ENCODE measurements around the gene LCT. TPM values are rescaled to one million over a fixed set of nuclear protein-coding genes. Genes with fewer than 3 reads are reported as not detected.

Gene LCT
- polyA plus RNA-seq, 1 of the 3 experiments (the other 2 are of a cell fraction) = not detected

- TF ChIP-seq RAD21 (IDR thresholded peaks at IDR 0.05; ENCODE audit: low read length) = peak; percentile 65
- TF ChIP-seq FOSL2 (IDR thresholded peaks at IDR 0.05; ENCODE audit: borderline replicate concordance, low read depth) = no peak
- TF ChIP-seq MEF2A (IDR thresholded peaks at IDR 0.05; ENCODE audit: borderline replicate concordance, low read depth) = no peak
- no peak for TF ChIP-seq EZH2phosphoT487 (IDR thresholded peaks at IDR 0.05; ENCODE audit: borderline replicate concordance, low read depth)
- no peak for TF ChIP-seq USF2 (IDR thresholded peaks at IDR 0.05; ENCODE audit: borderline replicate concordance, low read depth, low read length)
- no peak for TF ChIP-seq ZBTB33 (IDR thresholded peaks at IDR 0.05; ENCODE audit: borderline replicate concordance, low read depth)
- TF ChIP-seq TEAD4 (IDR thresholded peaks at IDR 0.05; ENCODE audit: borderline replicate concordance, insufficient read depth) = no peak
- TF ChIP-seq FOXJ3 (CRISPR knock-in tag; IDR thresholded peaks at IDR 0.05) = no peak
- no peak for TF ChIP-seq PBX3 (IDR thresholded peaks at IDR 0.05)
- TF ChIP-seq YY1 (IDR thresholded peaks at IDR 0.05; ENCODE audit: low read depth) = no peak
- TF ChIP-seq NRF1 (IDR thresholded peaks at IDR 0.05; ENCODE audit: low read depth, low read length) = no peak
These were observed 39.3 kb downstream of the LCT start (continued) for GRCh38 chr2:135797497-135798274.

GRCh38 chr2:135796606-135797005, 40.4 kb downstream of the LCT start:
- POLR2A ChIA-PET = no interaction called here
- H3K79me2 ChIP-seq (ENCODE audit: insufficient read depth) = no peaks in the 10 kb centered on the region
- no peaks in the 10 kb centered on the region for H3F3A ChIP-seq (replicated peaks; ENCODE audit: insufficient read depth)
- no peak overlapping the region for H3K9ac ChIP-seq
- no peaks in the 10 kb centered on the region for H4K20me1 ChIP-seq (ENCODE audit: insufficient read depth)
- no peak overlapping the region for H3K4me2 ChIP-seq
- no peak overlapping the region for H2AFZ ChIP-seq (ENCODE audit: low read depth)
- no peaks in the 10 kb centered on the region for H3K36me3 ChIP-seq (replicated peaks in 1 of 2; ENCODE audit: control insufficient read depth in 1 of 2, insufficient read depth in 2 of 2, low read length in 1 of 2)
- TF ChIP-seq RAD21 (IDR thresholded peaks at IDR 0.05; ENCODE audit: low read length) = no peak
- TF ChIP-seq FOSL2 (IDR thresholded peaks at IDR 0.05; ENCODE audit: borderline replicate concordance, low read depth) = no peak
- no peak for TF ChIP-seq USF2 (IDR thresholded peaks at IDR 0.05; ENCODE audit: borderline replicate concordance, low read depth, low read length)
- no peak for TF ChIP-seq NRF1 (IDR thresholded peaks at IDR 0.05; ENCODE audit: low read depth, low read length)
- no peak for TF ChIP-seq SIN3A (IDR thresholded peaks at IDR 0.05; ENCODE audit: borderline replicate concordance, low read depth, low read length)
- no peak for TF ChIP-seq TAF1 (IDR thresholded peaks at IDR 0.05; ENCODE audit: borderline replicate concordance, low read depth, low read length)
- TF ChIP-seq GABPA (IDR thresholded peaks at IDR 0.05; ENCODE audit: low read depth) = no peak
- TF ChIP-seq JUND (IDR thresholded peaks at IDR 0.05) = no peak
- TF ChIP-seq EZH2phosphoT487 (IDR thresholded peaks at IDR 0.05; ENCODE audit: borderline replicate concordance, low read depth) = no peak
- no peak for DNase-seq
- no peaks in the 10 kb centered on the region for H3K9me2 ChIP-seq
- H3K4me3 ChIP-seq (ENCODE audit: low read depth in 2 of 2, low read length in 1 of 2) = no peak overlapping the region
- no peaks in the 10 kb centered on the region for H3K9me3 ChIP-seq
- H3K4me1 ChIP-seq (ENCODE audit: control insufficient read depth in 1 of 2, insufficient read depth in 2 of 2, low read depth in 1 of 2, low read length in 1 of 2) = no peaks in the 10 kb centered on the region; a peak in 1 of 4 replicates
- H3K27ac ChIP-seq (ENCODE audit: low read depth in 2 of 2, low read length in 1 of 2) = no peak overlapping the region
- no peaks in the 10 kb centered on the region for H3K27me3 ChIP-seq (ENCODE audit: insufficient read depth)
- CTCF ChIA-PET = interaction anchor here (0.8 to 4.6 kb wide), 21 partner anchors 11 to 836 kb away, joined by 3 to 75 read pairs (median 7); no protein-coding TSS in a partner anchor
- WGBS (ENCODE audit: low lambda C conversion rate) = 77% methylated on average over 5 of the region's 8 CpGs

Data from SK-N-SH (cell line).